ENCODE data around the gene FBXL7.

Gene FBXL7

DNA sequence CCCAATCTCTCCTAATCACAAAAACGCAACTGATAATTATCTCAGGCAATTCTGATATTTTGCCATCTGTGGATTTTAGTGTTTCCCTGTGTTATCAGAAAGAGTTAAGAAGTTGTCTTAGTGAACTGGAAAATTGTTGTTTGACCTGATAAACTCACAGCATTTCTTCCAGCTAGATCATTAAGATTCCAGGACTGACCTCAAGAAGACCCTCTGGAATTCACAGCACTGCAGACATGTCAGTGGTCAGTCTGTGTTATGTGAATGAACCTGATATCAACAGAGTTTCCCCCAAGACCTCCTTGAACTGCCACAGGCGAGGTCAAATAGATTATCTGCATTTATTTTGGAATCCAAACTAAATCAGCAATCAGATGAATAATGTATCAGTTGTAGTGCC, 174.7 kb downstream of the FBXL7 start:
- no peak for DNase-seq (ENCODE audit: low spot score)
- Mint-ChIP-seq H3K27ac (no peak overlapping the region), H3K4me1 (ENCODE audit: low read depth) (no peaks in the 10 kb centered on the region)

DNA sequence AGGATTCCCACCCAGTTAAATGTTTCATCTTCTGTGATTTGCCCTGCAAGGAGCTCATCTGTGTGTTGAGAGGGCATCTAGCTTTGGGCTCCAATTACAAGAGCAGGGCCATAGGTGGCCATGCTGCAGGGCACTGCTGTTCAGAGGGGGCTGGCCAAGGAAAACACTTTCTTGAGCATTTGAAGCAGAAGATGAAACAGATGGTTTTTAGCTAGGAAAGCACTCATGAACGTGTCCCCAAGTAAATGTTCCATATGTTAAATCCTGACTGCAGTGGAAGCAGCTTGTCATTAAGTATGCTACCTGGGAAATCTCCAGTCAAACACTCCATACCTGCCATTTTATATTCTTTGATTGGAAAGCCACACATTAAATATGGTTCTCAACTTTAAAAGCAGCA, 176.6 kb downstream of the FBXL7 start:
- Mint-ChIP-seq H3K36me3 (ENCODE audit: low read depth) (no peaks in the 10 kb centered on the region), H3K4me3 (no peak overlapping the region), H3K9me3 (peaks cover 2% of the 10 kb centered on the region), H3K27ac (no peak overlapping the region), H3K27me3 (ENCODE audit: low read depth) (no peaks in the 10 kb centered on the region), H3K4me1 (ENCODE audit: low read depth) (no peaks in the 10 kb centered on the region)
- no peak for DNase-seq (ENCODE audit: low spot score)

More for the DNA sequence above, 174.7 kb downstream of the FBXL7 start:
- Mint-ChIP-seq H3K9me3 (peaks cover 17% of the 10 kb centered on the region), H3K27me3 (ENCODE audit: low read depth) (no peaks in the 10 kb centered on the region), H3K36me3 (ENCODE audit: low read depth) (no peaks in the 10 kb centered on the region), H3K4me3 (no peak overlapping the region)

DNA sequence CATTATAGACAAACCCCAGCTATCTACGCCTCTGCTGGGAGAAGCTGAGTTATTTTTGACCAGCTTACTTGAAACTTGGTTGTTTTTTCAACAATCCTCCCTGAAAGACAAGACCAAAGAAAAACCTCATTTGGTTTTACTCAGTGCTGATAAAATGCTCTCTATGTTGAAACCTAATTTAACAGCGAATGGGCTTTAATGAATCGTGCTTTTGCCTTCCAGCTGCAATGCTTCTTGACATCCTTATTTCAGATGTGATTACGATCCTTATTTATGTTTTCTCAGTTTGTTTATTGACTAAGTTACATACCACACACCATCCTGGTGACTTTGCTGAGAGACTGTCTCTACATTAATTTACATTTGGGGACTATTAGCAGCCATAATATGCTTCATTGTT, 179.2 kb downstream of the FBXL7 start:
- Mint-ChIP-seq H3K36me3 (ENCODE audit: low read depth) (no peaks in the 10 kb centered on the region), H3K9me3 (peaks cover 3% of the 10 kb centered on the region), H3K4me1 (ENCODE audit: low read depth) (no peaks in the 10 kb centered on the region), H3K4me3 (no peak overlapping the region), H3K27me3 (ENCODE audit: low read depth) (no peaks in the 10 kb centered on the region), H3K27ac (no peak overlapping the region)
- DNase-seq (ENCODE audit: low spot score), result no peak

DNA sequence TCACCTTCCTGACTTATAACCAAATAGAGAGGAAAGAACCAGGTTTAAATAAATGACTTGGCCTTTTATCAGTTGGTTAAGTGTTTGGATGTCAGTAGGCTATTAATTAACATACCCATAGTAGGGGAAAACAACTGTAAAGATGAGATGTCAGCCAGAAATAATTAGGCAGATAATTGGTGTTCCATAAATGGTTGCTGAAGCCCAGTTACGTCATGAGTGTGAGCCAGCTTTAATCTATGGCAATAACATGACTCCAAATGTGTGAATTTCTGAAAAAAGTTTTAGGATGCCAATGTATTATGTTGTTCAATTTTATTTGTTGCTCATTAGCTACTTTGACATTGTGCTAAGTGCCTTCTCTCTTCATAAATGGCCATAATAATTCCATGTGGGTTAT, 180.5 kb downstream of the FBXL7 start:
- H3K9me3 Mint-ChIP-seq, result peaks cover 9% of the 10 kb centered on the region
- no peak overlapping the region for H3K4me3 Mint-ChIP-seq
- no peaks in the 10 kb centered on the region for H3K4me1 Mint-ChIP-seq (ENCODE audit: low read depth)
- H3K27me3 Mint-ChIP-seq (ENCODE audit: low read depth), result no peaks in the 10 kb centered on the region
- H3K27ac Mint-ChIP-seq, result no peak overlapping the region
- H3K36me3 Mint-ChIP-seq (ENCODE audit: low read depth), result no peaks in the 10 kb centered on the region
- DNase-seq (ENCODE audit: low spot score), result no peak

DNA sequence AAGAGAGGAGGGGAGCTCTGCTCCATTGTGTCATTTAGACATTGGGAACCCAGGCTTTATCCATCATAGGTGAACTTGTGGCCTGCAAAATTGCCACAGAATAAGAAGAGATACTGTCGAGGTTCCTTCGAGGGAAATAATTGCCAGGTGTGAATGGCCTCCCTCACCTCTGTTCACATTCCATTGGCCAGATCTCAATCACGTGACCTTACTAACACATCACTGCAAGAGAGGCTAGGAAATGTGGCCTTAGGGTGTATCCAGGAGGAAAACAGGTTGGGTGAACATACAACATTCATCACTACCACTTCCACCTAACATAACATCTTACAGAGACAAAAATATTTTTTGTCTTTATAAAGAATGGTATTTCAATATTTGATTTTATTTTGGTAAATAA, 182.1 kb downstream of the FBXL7 start:
- Mint-ChIP-seq H3K36me3 (ENCODE audit: low read depth) (no peaks in the 10 kb centered on the region), H3K4me3 (no peak overlapping the region), H3K4me1 (ENCODE audit: low read depth) (no peaks in the 10 kb centered on the region), H3K9me3 (peaks cover 9% of the 10 kb centered on the region), H3K27me3 (ENCODE audit: low read depth) (no peaks in the 10 kb centered on the region), H3K27ac (no peak overlapping the region)
- no peak for DNase-seq (ENCODE audit: low spot score)

DNA sequence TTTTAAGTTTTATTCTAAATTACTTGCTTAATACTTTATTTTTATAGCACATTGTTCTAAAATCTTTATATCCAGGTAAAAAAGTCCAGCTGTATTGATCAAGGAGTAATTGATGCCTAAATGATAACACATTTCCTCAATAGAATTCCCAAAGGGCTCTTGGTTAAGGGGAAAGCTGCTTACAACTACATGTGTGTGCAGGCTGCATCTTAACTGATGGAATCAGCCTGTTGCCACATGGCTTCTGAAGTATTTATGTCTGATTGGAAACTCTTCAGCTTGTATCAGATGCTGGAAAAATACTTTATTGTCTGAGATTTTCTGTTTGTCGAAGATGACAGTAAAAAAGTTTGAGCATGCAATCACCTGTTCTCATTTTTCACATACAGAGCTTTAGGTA, 182.6 kb downstream of the FBXL7 start:
- Mint-ChIP-seq H3K4me3 (no peak overlapping the region), H3K36me3 (ENCODE audit: low read depth) (no peaks in the 10 kb centered on the region), H3K4me1 (ENCODE audit: low read depth) (no peaks in the 10 kb centered on the region), H3K27ac (no peak overlapping the region), H3K27me3 (ENCODE audit: low read depth) (no peaks in the 10 kb centered on the region), H3K9me3 (peaks cover 9% of the 10 kb centered on the region)
- no peak for DNase-seq (ENCODE audit: low spot score)

DNA sequence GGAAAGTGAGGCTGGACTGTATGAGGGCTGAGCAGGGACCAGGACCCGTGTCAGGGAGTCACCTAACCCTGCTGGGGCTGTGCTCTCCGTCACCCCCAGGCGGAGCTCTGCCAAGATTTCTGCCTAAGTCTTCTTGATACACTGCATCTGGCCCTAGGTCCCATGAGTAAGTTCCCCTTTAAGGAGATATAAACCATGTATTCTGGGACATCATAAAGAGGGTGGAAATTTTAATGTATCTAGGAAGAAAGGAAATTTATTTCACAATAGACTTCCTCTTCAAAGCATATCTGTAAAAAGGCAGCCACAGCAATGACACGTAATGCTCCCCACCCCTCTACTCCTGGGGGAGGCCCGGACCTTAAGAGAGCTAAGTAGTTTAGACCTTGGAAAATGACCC, 183.4 kb downstream of the FBXL7 start:
- H3K27ac Mint-ChIP-seq, result no peak overlapping the region
- H3K4me3 Mint-ChIP-seq, result no peak overlapping the region
- H3K27me3 Mint-ChIP-seq (ENCODE audit: low read depth), result no peaks in the 10 kb centered on the region
- DNase-seq (ENCODE audit: low spot score), result no peak
- no peaks in the 10 kb centered on the region for H3K36me3 Mint-ChIP-seq (ENCODE audit: low read depth)
- H3K9me3 Mint-ChIP-seq, result peaks cover 9% of the 10 kb centered on the region
- H3K4me1 Mint-ChIP-seq (ENCODE audit: low read depth), result no peaks in the 10 kb centered on the region

DNA sequence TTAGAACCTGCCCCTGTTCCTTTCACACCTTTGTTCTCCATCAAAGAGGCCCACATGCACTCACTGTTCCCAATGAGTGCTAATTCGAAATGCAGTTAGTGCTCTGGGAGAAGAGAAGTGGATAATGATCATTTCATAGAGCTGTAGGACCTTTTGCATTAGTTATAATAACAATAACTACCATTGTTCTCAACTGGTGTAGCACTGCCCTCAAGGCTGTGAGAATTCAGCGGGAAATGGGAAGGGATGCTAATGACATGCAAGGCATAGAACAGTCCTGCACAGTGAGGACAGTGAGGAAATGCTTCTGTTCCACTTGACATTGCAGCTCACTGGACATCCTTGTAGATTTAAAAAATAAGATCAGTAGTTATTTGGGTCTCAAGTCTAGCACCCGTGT, 187.4 kb downstream of the FBXL7 start:
- H3K4me1 Mint-ChIP-seq (ENCODE audit: low read depth), result no peaks in the 10 kb centered on the region
- H3K4me3 Mint-ChIP-seq, result no peak overlapping the region
- H3K9me3 Mint-ChIP-seq, result peaks cover 12% of the 10 kb centered on the region
- no peak overlapping the region for H3K27ac Mint-ChIP-seq
- H3K36me3 Mint-ChIP-seq (ENCODE audit: low read depth), result no peaks in the 10 kb centered on the region
- no peak for DNase-seq (ENCODE audit: low spot score)
- no peaks in the 10 kb centered on the region for H3K27me3 Mint-ChIP-seq (ENCODE audit: low read depth)

DNA sequence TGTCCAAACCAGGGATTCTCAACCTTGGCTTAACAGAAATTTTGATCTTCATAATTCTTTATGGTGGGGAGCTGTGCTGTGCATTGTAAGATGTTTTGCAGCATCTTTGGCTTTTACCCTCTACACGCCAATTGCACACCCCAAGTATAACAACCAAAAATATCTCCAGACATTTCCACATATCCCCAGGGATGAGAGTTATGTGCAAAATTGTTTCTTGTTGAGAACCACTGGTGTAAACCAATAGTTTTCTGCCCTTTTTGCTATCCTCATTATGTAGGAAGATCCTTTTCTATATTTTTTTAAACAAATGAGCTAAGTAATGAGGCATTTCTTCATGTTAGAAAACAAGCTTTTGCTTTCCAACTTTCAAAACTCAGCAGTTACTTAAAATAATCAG, 189.9 kb downstream of the FBXL7 start:
- Mint-ChIP-seq H3K4me3 (no peak overlapping the region), H3K27me3 (ENCODE audit: low read depth) (no peaks in the 10 kb centered on the region), H3K4me1 (ENCODE audit: low read depth) (no peaks in the 10 kb centered on the region), H3K36me3 (ENCODE audit: low read depth) (no peaks in the 10 kb centered on the region), H3K9me3 (peaks cover 4% of the 10 kb centered on the region), H3K27ac (no peak overlapping the region)
- no peak for DNase-seq (ENCODE audit: low spot score)

DNA sequence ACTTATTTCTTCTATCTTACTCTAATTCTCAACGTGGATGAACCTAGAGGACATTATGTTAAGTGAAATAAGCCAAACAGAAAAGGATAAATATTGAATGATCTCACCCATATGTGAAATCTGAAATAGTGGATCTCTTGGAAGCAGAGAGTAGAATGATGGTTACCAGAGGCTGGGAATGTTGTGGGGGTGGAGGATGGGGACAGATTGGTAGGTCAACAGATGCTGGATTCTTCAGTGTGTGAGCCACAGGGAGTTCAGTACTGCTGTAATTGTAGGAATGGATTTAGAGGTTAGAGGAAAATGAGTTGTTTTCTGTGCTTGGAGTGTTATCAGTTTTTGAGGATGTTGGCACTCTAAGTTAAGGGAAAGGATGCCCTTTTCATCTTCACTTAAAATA, 190.6 kb downstream of the FBXL7 start:
- Mint-ChIP-seq H3K4me1 (ENCODE audit: low read depth) (no peaks in the 10 kb centered on the region), H3K36me3 (ENCODE audit: low read depth) (no peaks in the 10 kb centered on the region), H3K27me3 (ENCODE audit: low read depth) (no peaks in the 10 kb centered on the region), H3K4me3 (no peak overlapping the region), H3K27ac (no peak overlapping the region), H3K9me3 (peaks cover 4% of the 10 kb centered on the region)
- DNase-seq (ENCODE audit: low spot score), result no peak

DNA sequence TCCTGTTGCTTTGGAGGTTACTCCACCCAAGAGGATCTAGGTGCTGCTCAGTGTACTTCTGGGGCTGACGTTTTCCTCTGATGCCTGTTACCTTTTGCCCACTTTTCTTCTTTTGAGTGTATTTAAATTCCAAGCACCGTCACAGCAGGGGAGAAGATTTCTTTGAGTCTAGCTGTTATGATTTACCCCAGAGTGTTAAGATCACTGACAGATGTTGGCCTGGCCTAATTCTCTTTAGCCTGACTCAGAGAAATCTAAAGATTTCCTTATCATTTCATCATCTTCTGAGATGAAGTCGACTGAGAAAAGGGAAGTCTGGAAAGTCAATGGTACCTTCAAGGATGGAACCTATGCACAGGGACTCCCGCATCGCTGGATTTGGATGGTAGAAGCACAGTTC, 191.5 kb downstream of the FBXL7 start:
- Mint-ChIP-seq H3K9me3 (peaks cover 6% of the 10 kb centered on the region), H3K36me3 (ENCODE audit: low read depth) (no peaks in the 10 kb centered on the region), H3K27ac (no peak overlapping the region), H3K27me3 (ENCODE audit: low read depth) (no peaks in the 10 kb centered on the region), H3K4me1 (ENCODE audit: low read depth) (no peaks in the 10 kb centered on the region), H3K4me3 (no peak overlapping the region)
- no peak for DNase-seq (ENCODE audit: low spot score)

DNA sequence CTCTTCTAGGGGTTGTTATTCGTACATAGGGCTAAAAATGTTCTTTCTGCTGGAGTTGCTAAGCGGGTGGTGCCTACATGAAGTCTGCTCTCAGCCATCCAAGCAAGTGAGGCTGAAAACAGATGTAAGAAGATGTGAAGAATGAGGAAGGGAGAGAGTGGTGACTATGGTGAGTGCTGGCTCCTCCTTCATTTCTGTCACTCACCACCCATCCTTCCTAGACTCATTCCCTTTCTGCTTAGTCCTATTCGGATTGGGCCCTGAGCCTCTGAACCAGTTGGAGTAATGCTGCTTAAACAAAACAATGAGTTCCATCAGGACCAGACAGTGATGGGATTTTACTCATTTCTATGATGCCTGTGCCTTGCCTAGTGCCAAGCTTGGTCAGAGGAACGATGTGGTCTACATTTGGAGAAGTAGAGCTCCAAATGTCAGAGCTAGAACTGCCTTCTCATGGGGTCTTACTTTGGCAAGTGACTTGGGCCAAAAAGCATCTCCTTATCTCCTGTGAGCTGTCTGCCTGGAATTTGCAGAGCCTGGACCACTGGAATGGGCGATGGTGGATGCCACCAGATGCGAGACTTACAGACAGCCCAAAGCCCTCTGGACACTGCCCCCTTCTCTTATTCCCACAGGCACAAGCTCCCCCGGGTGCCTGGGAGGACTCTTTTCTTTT, 192.9 kb downstream of the FBXL7 start:
- no peak overlapping the region for H3K4me3 Mint-ChIP-seq
- no peaks in the 10 kb centered on the region for H3K27me3 Mint-ChIP-seq (ENCODE audit: low read depth)
- no peaks in the 10 kb centered on the region for H3K4me1 Mint-ChIP-seq (ENCODE audit: low read depth)
- H3K36me3 Mint-ChIP-seq (ENCODE audit: low read depth), result no peaks in the 10 kb centered on the region
- no peak overlapping the region for H3K27ac Mint-ChIP-seq
- H3K9me3 Mint-ChIP-seq, result peaks cover 14% of the 10 kb centered on the region
- no peak for DNase-seq (ENCODE audit: low spot score)

DNA sequence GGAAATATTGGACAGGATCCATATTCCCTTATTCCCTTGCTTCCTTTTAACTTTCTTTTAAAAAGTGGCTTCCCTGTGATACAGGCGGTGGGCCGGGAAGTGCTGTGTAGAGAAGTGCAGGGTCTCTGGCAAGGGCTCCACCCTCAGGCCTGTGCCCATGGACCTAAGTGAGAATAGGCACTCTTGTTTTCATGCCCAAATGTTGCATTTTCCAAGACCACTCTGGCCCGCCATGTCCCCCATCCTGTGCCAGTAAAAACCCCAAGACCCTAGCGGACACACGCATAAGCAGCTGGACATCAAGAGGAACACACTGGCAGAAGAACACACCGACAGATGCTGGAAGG, 193.4 kb downstream of the FBXL7 start:
- H3K4me3 Mint-ChIP-seq, result no peak overlapping the region
- no peaks in the 10 kb centered on the region for H3K36me3 Mint-ChIP-seq (ENCODE audit: low read depth)
- no peak overlapping the region for H3K27ac Mint-ChIP-seq
- no peaks in the 10 kb centered on the region for H3K4me1 Mint-ChIP-seq (ENCODE audit: low read depth)
- no peak for DNase-seq (ENCODE audit: low spot score)
- H3K27me3 Mint-ChIP-seq (ENCODE audit: low read depth), result no peaks in the 10 kb centered on the region
- H3K9me3 Mint-ChIP-seq, result peaks cover 14% of the 10 kb centered on the region

DNA sequence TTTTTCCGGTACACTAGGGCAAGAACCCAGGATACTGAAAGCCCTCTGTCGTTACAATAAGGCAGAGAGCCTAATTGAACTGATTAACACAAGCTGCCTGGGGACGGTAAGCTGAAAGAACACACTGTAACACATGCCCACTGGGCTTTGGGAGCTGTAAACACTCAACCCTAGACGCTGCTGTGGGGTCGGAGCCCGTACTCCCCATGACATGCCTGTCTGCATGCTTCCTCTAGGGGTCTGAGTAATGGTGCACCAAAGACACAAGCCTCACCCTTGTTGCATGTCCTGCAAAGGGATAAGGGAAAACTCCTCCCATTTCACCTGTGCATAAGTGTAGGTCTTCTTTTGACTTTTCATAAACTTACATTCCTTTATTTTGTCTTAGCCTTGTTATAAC, 194.0 kb downstream of the FBXL7 start:
- H3K36me3 Mint-ChIP-seq (ENCODE audit: low read depth), result no peaks in the 10 kb centered on the region
- H3K27me3 Mint-ChIP-seq (ENCODE audit: low read depth), result no peaks in the 10 kb centered on the region
- DNase-seq (ENCODE audit: low spot score), result no peak
- H3K9me3 Mint-ChIP-seq, result peaks cover 14% of the 10 kb centered on the region
- no peak overlapping the region for H3K4me3 Mint-ChIP-seq
- no peak overlapping the region for H3K27ac Mint-ChIP-seq
- H3K4me1 Mint-ChIP-seq (ENCODE audit: low read depth), result no peaks in the 10 kb centered on the region

DNA sequence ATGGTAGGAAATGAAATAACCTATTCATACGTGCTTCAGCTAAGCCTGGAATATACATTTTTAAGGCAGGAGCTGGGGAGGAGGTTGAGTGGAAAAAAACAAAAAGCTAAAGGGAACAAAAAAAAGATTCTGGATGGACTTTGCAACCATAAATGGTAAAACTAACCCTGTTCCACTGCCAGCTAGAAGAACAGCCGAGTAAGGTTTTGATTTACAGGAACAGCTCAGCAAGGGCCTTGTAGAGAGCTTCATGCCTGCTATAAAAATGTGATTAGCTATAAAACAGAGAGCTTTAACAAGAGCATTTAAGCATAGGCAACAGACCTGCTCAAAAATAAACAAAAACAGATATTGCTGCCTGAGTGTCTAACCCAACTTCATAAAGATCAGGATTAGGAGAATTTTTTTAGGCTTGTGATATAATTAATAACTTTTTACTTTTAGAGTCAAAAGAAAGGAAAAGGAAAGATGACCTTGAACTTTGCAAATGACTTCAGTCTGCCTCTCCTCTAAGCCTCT, 194.8 kb downstream of the FBXL7 start:
- no peak for DNase-seq (ENCODE audit: low spot score)
- no peak overlapping the region for H3K4me3 Mint-ChIP-seq
- H3K4me1 Mint-ChIP-seq (ENCODE audit: low read depth), result no peaks in the 10 kb centered on the region
- no peak overlapping the region for H3K27ac Mint-ChIP-seq
- H3K36me3 Mint-ChIP-seq (ENCODE audit: low read depth), result no peaks in the 10 kb centered on the region
- no peaks in the 10 kb centered on the region for H3K27me3 Mint-ChIP-seq (ENCODE audit: low read depth)
- peaks cover 14% of the 10 kb centered on the region for H3K9me3 Mint-ChIP-seq

All from T-helper 2 cell treated with Interferon-gamma antibody and Interleukin-4, amounts not matched to agents 5 μg/mL and 100 μg/mL, for 36 hours (primary cell).